ENCODE results near the gene SLPI. TPM values are rescaled to one million over a fixed set of nuclear protein-coding genes. Genes with fewer than 3 reads are reported as not detected.

Gene SLPI
- total RNA-seq, 1 donor from 2014 or later: 854 TPM

GRCh38 chr20:45283551-45284057 lies 29.2 kb upstream of the SLPI start:
- Histone ChIP-seq H3K4me3 (ENCODE audit: low read depth, low read length) (no peak overlapping the region), H3K36me3 (ENCODE audit: control insufficient read depth, insufficient read depth, low read length) (no peaks in the 10 kb centered on the region), H3K27me3 (ENCODE audit: control insufficient read depth, insufficient read depth, low read length) (no peaks in the 10 kb centered on the region)
- no peak for FAIRE-seq
- TF ChIP-seq, protein P1, sequence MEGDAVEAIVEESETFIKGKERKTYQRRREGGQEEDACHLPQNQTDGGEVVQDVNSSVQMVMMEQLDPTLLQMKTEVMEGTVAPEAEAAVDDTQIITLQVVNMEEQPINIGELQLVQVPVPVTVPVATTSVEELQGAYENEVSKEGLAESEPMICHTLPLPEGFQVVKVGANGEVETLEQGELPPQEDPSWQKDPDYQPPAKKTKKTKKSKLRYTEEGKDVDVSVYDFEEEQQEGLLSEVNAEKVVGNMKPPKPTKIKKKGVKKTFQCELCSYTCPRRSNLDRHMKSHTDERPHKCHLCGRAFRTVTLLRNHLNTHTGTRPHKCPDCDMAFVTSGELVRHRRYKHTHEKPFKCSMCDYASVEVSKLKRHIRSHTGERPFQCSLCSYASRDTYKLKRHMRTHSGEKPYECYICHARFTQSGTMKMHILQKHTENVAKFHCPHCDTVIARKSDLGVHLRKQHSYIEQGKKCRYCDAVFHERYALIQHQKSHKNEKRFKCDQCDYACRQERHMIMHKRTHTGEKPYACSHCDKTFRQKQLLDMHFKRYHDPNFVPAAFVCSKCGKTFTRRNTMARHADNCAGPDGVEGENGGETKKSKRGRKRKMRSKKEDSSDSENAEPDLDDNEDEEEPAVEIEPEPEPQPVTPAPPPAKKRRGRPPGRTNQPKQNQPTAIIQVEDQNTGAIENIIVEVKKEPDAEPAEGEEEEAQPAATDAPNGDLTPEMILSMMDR (IDR thresholded peaks at IDR 0.05; ENCODE audit: insufficient read depth, low read length, severe bottlenecking): no peak
- DNase-seq (ENCODE audit: low read depth): peak; percentile 75

DNA sequence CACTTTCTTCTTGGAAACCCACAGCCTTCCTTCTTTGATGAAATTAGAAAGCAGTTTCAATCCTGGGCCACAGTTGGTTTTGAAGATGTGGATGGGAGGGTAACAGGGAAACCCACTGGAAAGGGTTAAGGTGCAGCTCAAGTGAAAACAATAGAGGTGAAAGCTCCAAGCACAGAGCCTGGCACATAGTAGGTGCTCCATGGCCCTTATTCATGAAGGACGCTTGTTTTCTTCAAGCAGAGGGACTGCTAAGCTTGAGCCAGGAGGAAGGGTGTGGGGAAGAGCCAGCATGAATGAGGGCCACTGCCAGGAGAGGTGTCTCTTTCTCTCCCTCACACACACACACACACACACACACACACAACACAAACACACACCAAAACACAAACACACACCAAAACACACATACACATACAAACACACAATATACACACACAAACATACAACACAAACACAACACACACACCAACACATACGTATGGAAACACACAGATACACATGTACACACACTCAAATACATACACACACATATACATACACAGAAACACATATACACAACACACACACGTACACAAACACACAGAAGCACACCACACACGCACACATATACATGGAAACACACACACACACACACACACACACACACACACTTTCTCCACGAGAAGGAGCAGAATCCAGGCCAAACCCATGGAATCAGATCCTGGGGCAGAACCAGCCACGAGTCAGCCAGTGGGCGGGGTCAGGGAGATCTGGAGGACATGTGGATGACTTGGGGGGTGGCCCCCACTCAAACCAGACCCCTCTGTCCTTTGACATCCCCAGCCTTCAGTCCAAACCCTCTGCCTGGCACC lies 28.6 kb upstream of the SLPI start:
- no peak for FAIRE-seq
- TF ChIP-seq, protein P1 (IDR thresholded peaks at IDR 0.05; ENCODE audit: insufficient read depth, low read length, severe bottlenecking): no peak
- H3K4me3 ChIP-seq (ENCODE audit: low read depth, low read length): no peak overlapping the region
- H3K27me3 ChIP-seq (ENCODE audit: control insufficient read depth, insufficient read depth, low read length): no peaks in the 10 kb centered on the region
- no peak for DNase-seq (ENCODE audit: low read depth)
- H3K36me3 ChIP-seq (ENCODE audit: control insufficient read depth, insufficient read depth, low read length): no peaks in the 10 kb centered on the region

- H3K4me3 ChIP-seq (ENCODE audit: low read depth, low read length): no peak overlapping the region
- H3K36me3 ChIP-seq (ENCODE audit: control insufficient read depth, insufficient read depth, low read length): no peaks in the 10 kb centered on the region
- H3K27me3 ChIP-seq (ENCODE audit: control insufficient read depth, insufficient read depth, low read length): no peaks in the 10 kb centered on the region
- no peak for FAIRE-seq
- TF ChIP-seq, protein P1 (IDR thresholded peaks at IDR 0.05; ENCODE audit: insufficient read depth, low read length, severe bottlenecking): no peak
- peak; percentile 81 for DNase-seq (ENCODE audit: low read depth)
Observed at GRCh38 chr20:45279992-45280391, 25.6 kb upstream of the SLPI start.

DNA sequence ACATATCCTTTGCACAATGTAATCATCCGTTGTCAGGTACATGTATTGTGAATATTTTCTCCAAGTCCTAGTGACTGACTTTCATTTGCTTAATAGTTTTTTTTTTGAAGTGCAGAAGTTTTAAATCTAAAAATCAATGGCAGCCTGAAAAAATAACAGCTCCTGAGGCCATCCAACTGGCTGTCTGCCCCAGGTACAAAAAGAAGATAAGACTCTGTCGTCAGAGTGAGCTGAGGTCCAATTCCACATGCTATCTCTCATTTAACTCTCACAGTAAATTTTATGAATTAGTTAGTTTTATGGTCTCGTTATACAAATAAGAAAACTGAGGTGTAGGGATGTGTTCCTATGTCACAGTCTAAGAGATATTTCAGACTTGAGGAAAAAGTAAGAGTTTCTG lies 21.0 kb upstream of the SLPI start:
- no peaks in the 10 kb centered on the region for H3K36me3 ChIP-seq (ENCODE audit: control insufficient read depth, insufficient read depth, low read length)
- TF ChIP-seq, protein P1 (IDR thresholded peaks at IDR 0.05; ENCODE audit: insufficient read depth, low read length, severe bottlenecking): no peak
- no peaks in the 10 kb centered on the region for H3K27me3 ChIP-seq (ENCODE audit: control insufficient read depth, insufficient read depth, low read length)
- DNase-seq (ENCODE audit: low read depth) (no peak), FAIRE-seq (no peak)
- H3K4me3 ChIP-seq (ENCODE audit: low read depth, low read length): no peak overlapping the region

- no peaks in the 10 kb centered on the region for H3K36me3 ChIP-seq (ENCODE audit: control insufficient read depth, insufficient read depth, low read length)
- H3K4me3 ChIP-seq (ENCODE audit: low read depth, low read length): no peak overlapping the region
- TF ChIP-seq, protein P1 (IDR thresholded peaks at IDR 0.05; ENCODE audit: insufficient read depth, low read length, severe bottlenecking): no peak
- DNase-seq (ENCODE audit: low read depth) (no peak), FAIRE-seq (peak; percentile 80)
- H3K27me3 ChIP-seq (ENCODE audit: control insufficient read depth, insufficient read depth, low read length): peaks cover 2% of the 10 kb centered on the region
Observed at GRCh38 chr20:45269754-45270270, 15.4 kb upstream of the SLPI start.

All from bronchial epithelial cell (primary cell).